K562 (cell line): ENCODE data around the gene PRDX6. TPM values are rescaled to one million over a fixed set of nuclear protein-coding genes. Genes with fewer than 3 reads are reported as not detected.

Source experiments
- ATAC-seq: fragments of 200-7000 bp; cut with Tn5 transposase; 3 replicates; pipeline ENCODE4 v1.9.1; 2020; ENCODE audit warnings: moderate library complexity
- BruUV-seq: library from RNA; stranded (reverse); fragments of 400-500 nt; replicated peaks from 2 replicates; lab custom pipeline; 2021; lab: Mats Ljungman, UMichigan
- CTCF ChIA-PET: fragments of 300-600 bp; formaldehyde crosslinking; extraction: SDS; loops from one replicate; lab custom pipeline; 2021; ENCODE audit warnings: low intra/inter-chr PET ratio; lab: Yijun Ruan, JAX
- POLR2A ChIA-PET: fragments of 300-600, 350-650 bp; sonication (Branson Sonifier 250); formaldehyde crosslinking; extraction: SDS; loops from one replicate; lab custom pipeline; 2021; ENCODE audit warnings: antibody characterized with exemption, inconsistent platforms; lab: Yijun Ruan, JAX
- DNase-seq, 4 experiments: peaks; one replicate each; pipeline versions ENCODE4 v3.0.0 to v3.0.0-alpha.2; 2011 to 2018; ENCODE audit warnings: low spot score in 3 of 4, mixed read lengths in 3 of 4; ENCODE audit errors: extremely low read depth in 1 of 4
- FAIRE-seq: peaks from 2 replicates; lab custom pipeline; 2011; peaks lifted over from hg19 to GRCh38; lab: Jason Lieb, UNC
- H2AFZ ChIP-seq: 2 replicates; pipeline ENCODE4 v1.6.0; 2011; ENCODE audit warnings: low read depth, low read length, control low read depth, inconsistent platforms
- H3K27ac ChIP-seq: fragments of 200-600 bp; 3 replicates; pipeline ENCODE4 v1.8.0; 2011; ENCODE audit warnings: low read depth, mild to moderate bottlenecking, control low read depth, inconsistent platforms, low read length, moderate library complexity, mixed read lengths; ENCODE audit errors: extremely low read depth
- H3K27me3 ChIP-seq, 2 experiments: fragments of 300-600 bp in 1 of 2; 2 replicates in 1 of 2; 3 replicates in 1 of 2; pipeline versions ENCODE4 v1.6.0 to v1.8.0; 2011; ENCODE audit warnings: inconsistent platforms in 2 of 2, low read length in 2 of 2, mild to moderate bottlenecking in 1 of 2, mixed read lengths in 1 of 2, moderate library complexity in 1 of 2; ENCODE audit not compliant: control insufficient read depth in 2 of 2, insufficient read depth in 2 of 2
- H3K36me3 ChIP-seq: fragments of 300-600 bp; 3 replicates; pipeline ENCODE4 v1.8.0; 2011; ENCODE audit warnings: mild to moderate bottlenecking, low read length, inconsistent platforms; ENCODE audit not compliant: control insufficient read depth, insufficient read depth
- H3K4me1 ChIP-seq, 2 experiments: fragments of 200-600 bp in 1 of 2; replicated peaks in 1 of 2; 2 replicates in 1 of 2; 3 replicates in 1 of 2; pipeline versions ENCODE4 v1.5.1 to v1.8.0; 2011; ENCODE audit warnings: inconsistent platforms in 2 of 2, low read length in 2 of 2, mild to moderate bottlenecking in 1 of 2, mixed read lengths in 1 of 2, moderate library complexity in 1 of 2; ENCODE audit not compliant: control insufficient read depth in 2 of 2, insufficient read depth in 2 of 2
- H3K4me2 ChIP-seq: 2 replicates; pipeline ENCODE4 v1.6.1; 2011; ENCODE audit warnings: low read length, control low read depth, inconsistent platforms, mixed read lengths; ENCODE audit not compliant: insufficient read depth
- H3K4me3 ChIP-seq: fragments of 200-600 bp; sonication (generic), shearing (Covaris generic); 2 replicates; pipeline ENCODE4 v1.5.1; 2016; ENCODE audit warnings: control low read depth, inconsistent platforms
- H3K79me2 ChIP-seq: fragments of 200-600 bp; 3 replicates; pipeline ENCODE4 v1.8.0; 2011; ENCODE audit warnings: low read length, inconsistent platforms; ENCODE audit not compliant: control insufficient read depth, insufficient read depth
- H3K9ac ChIP-seq, 2 experiments: 2 replicates each; pipeline versions ENCODE4 v1.6.0 to v1.6.1; 2011; ENCODE audit warnings: low read depth in 2 of 2, low read length in 2 of 2, control low read depth in 1 of 2, inconsistent platforms in 1 of 2, mild to moderate bottlenecking in 1 of 2, mixed read lengths in 1 of 2; ENCODE audit not compliant: insufficient read depth in 1 of 2
- H3K9me1 ChIP-seq: one replicate; pipeline ENCODE4 v1.6.0; 2011; ENCODE audit warnings: inconsistent platforms, mild to moderate bottlenecking, low read length, moderate library complexity; ENCODE audit not compliant: control insufficient read depth, insufficient read depth
- H3K9me3 ChIP-seq: replicated peaks from 2 replicates; pipeline ENCODE4 v1.5.1; 2011; ENCODE audit warnings: low read depth, low read length, inconsistent platforms; ENCODE audit not compliant: control insufficient read depth, insufficient read depth
- H4K20me1 ChIP-seq: replicated peaks from 2 replicates; pipeline ENCODE4 v1.6.1; 2011; ENCODE audit warnings: low read length, inconsistent platforms, mixed read lengths; ENCODE audit not compliant: control insufficient read depth, insufficient read depth
- CC2D1A ChIP-seq: fragments of 450-650 bp; IDR thresholded peaks from 2 replicates; pipeline ENCODE4 v1.6.1; 2017; ENCODE audit warnings: mild to moderate bottlenecking
- ELF4 ChIP-seq: fragments of 450-650 bp; formaldehyde crosslinking; IDR thresholded peaks from 2 replicates; pipeline ENCODE4 v1.4.0; 2022; ENCODE audit warnings: missing genetic modification characterization
- HES1 ChIP-seq: fragments of 450-650 bp; IDR thresholded peaks from 2 replicates; pipeline ENCODE4 v1.6.1; 2016; ENCODE audit warnings: low read depth, mild to moderate bottlenecking, moderate library complexity
- HMGXB4 ChIP-seq: sonication (generic); formaldehyde crosslinking; IDR thresholded peaks from 2 replicates; pipeline ENCODE4 v1.8.1; 2023; ENCODE audit warnings: mild to moderate bottlenecking, missing genetic modification reagents
- MCM2 ChIP-seq: fragments of 450-650 bp; IDR thresholded peaks from 2 replicates; pipeline ENCODE4 v1.6.1; 2017; ENCODE audit warnings: low read depth, mild to moderate bottlenecking
- MEIS2 ChIP-seq: fragments of 450-650 bp; IDR thresholded peaks from 2 replicates; pipeline ENCODE4 v1.6.1; 2014; ENCODE audit warnings: mild to moderate bottlenecking; ENCODE audit not compliant: partially characterized antibody
- MTA3 ChIP-seq: fragments of 450-650 bp; formaldehyde crosslinking; IDR thresholded peaks from 2 replicates; pipeline ENCODE4 v1.6.1; 2017; ENCODE audit warnings: mild to moderate bottlenecking, borderline replicate concordance
- MYBL2 ChIP-seq, 2 experiments: fragments of 450-650 bp in 1 of 2; sonication (generic) in 1 of 2; formaldehyde crosslinking in 1 of 2; IDR thresholded peaks; 2 replicates each; pipeline versions ENCODE4 v1.6.1 to v1.8.1; 2017 to 2022; ENCODE audit warnings: borderline replicate concordance in 1 of 2, inconsistent platforms in 1 of 2, low read depth in 1 of 2, mild to moderate bottlenecking in 1 of 2, missing genetic modification reagents in 1 of 2, moderate library complexity in 1 of 2
- NFATC3 ChIP-seq: fragments of 450-650 bp; IDR thresholded peaks from 2 replicates; pipeline ENCODE4 v1.6.1; 2017; ENCODE audit warnings: mild to moderate bottlenecking
- POLR2AphosphoS5 ChIP-seq: IDR thresholded peaks from 2 replicates; pipeline ENCODE4 v1.6.1; 2011; ENCODE audit warnings: mild to moderate bottlenecking, low read depth, low read length, moderate library complexity; ENCODE audit not compliant: control insufficient read depth, insufficient read depth
- SNIP1 ChIP-seq: fragments of 450-650 bp; IDR thresholded peaks from 2 replicates; pipeline ENCODE4 v1.7.1; 2017; ENCODE audit warnings: low read depth, mild to moderate bottlenecking
- SP2 ChIP-seq: IDR thresholded peaks from 2 replicates; pipeline ENCODE4 v1.6.1; 2011; ENCODE audit warnings: mild to moderate bottlenecking, low read depth, low read length, moderate library complexity; ENCODE audit not compliant: poor library complexity, severe bottlenecking; ENCODE audit errors: extremely low read depth
- ZBTB33 ChIP-seq: sonication (generic); formaldehyde crosslinking; IDR thresholded peaks from 2 replicates; pipeline ENCODE4 v1.8.1; 2023; ENCODE audit warnings: mild to moderate bottlenecking, missing genetic modification reagents
- ZNF224 ChIP-seq: sonication (generic); formaldehyde crosslinking; IDR thresholded peaks from 2 replicates; pipeline ENCODE4 v1.8.0; 2022; ENCODE audit warnings: mild to moderate bottlenecking, missing genetic modification reagents
- ZSCAN32 ChIP-seq: fragments of 450-650 bp; formaldehyde crosslinking; IDR thresholded peaks from 2 replicates; pipeline ENCODE4 v1.4.0; 2020; ENCODE audit warnings: mild to moderate bottlenecking, moderate library complexity
- WGBS: fragments of 100-300 bp; shearing (Covaris generic); methylation state at CpG from one replicate; pipeline ENCODE4 v1.1.6; 2016; ENCODE audit warnings: low coverage, mixed read lengths; ENCODE audit not compliant: insufficient coverage; ENCODE audit errors: missing lambda C conversion rate; 5-methylcytosine and 5-hydroxymethylcytosine counted together
- in situ Hi-C: fragments of 300-500 bp; cut with MboI; formaldehyde crosslinking; loops from 4 replicates; pipeline ENCODE4 v1.15.0; 2018; ENCODE audit warnings: inconsistent platforms, mixed read lengths
- intact Hi-C: fragments of 100-400 bp; cut with micrococcal nuclease; formaldehyde crosslinking; loops from 2 replicates; pipeline ENCODE4 v1.14.2; 2022
- polyA plus RNA-seq, 8 experiments: library from polyadenylated mRNA; depleted of rRNA in 4 of 8; stranded (reverse) in 5 of 8; unstranded in 3 of 8; fragments of >200 nt; fragmentation: Nextera tagmentation in 2 of 8; fragmentation: Illumina TruSeq in 1 of 8; extraction: Ambion mirVana in 2 of 8; extraction: Trizol in 1 of 8; gene quantifications; 2 replicates each; pipeline versions ENCODE4 v1.2.1 to v1.2.3, GENCODE V29; 2011 to 2014; ENCODE audit warnings: inconsistent platforms in 1 of 8, missing spikeins in 1 of 8
- total RNA-seq, 7 experiments: library from RNA; depleted of rRNA in 6 of 7; stranded (reverse); fragments of >200 nt in 6 of 7; fragmentation: Illumina TruSeq in 2 of 7; extraction: Trizol in 2 of 7; gene quantifications; 2 replicates each; pipeline versions ENCODE4 v1.2.1 to v1.2.3, GENCODE V29; 2011 to 2021; ENCODE audit warnings: low replicate concordance in 1 of 7
- TF ChIP-seq, protein P1 (sequence below): sonication (generic); formaldehyde crosslinking; IDR thresholded peaks from 2 replicates; pipeline ENCODE4 v1.5.0; 2020; ENCODE audit warnings: missing genetic modification reagents
- TF ChIP-seq, protein P2 (sequence below), 2 experiments: fragments of 450-650 bp; IDR thresholded peaks; 2 replicates each; pipeline ENCODE4 v1.6.1; 2016

The PRDX6 gene
- total and polyA plus RNA-seq, 9 of the 15 experiments (the other 6 are each of a cell fraction or from before 2014, with no cell fraction given): 277 to 1,082 (median 610) TPM

- Histone ChIP-seq H3K79me2 (peaks cover 42% of the 10 kb centered on the region), H3K27me3 (no peaks in the 10 kb centered on the region), H4K20me1 (no peaks in the 10 kb centered on the region), H3K9me1 (no peaks in the 10 kb centered on the region), H3K4me2 (no peak overlapping the region), H3K4me3 (no peak overlapping the region), H3K27ac (no peak overlapping the region), H3K9me3 (no peaks in the 10 kb centered on the region), H3K9ac (no peak overlapping the region), H2AFZ (no peak overlapping the region), H3K4me1 (peaks cover 0 to 11% of the 10 kb centered on the region in 2 experiments; a peak in 2 of 5 replicates), H3K36me3 (peaks cover 98% of the 10 kb centered on the region)
- no peak for FAIRE-seq
- intact Hi-C loops (no loop called here), in situ Hi-C loops (no loop called here)
- BruUV-seq: no TSS peak
- no peak for ATAC-seq
- POLR2A ChIA-PET: no interaction called here
- WGBS: 87% methylated on average over 2 of the region's 2 CpGs
- no peak for DNase-seq
- CTCF ChIA-PET: interaction anchor here (0.7 kb wide), 1 partner anchor 53 kb away, joined by 3 read pairs; no protein-coding TSS in a partner anchor
- TF ChIP-seq CC2D1A: no peak
- TF ChIP-seq, protein P1, sequence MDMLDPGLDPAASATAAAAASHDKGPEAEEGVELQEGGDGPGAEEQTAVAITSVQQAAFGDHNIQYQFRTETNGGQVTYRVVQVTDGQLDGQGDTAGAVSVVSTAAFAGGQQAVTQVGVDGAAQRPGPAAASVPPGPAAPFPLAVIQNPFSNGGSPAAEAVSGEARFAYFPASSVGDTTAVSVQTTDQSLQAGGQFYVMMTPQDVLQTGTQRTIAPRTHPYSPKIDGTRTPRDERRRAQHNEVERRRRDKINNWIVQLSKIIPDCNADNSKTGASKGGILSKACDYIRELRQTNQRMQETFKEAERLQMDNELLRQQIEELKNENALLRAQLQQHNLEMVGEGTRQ (CRISPR knock-in tag): no peak
- TF ChIP-seq POLR2AphosphoS5: no peak
- TF ChIP-seq, protein P2, sequence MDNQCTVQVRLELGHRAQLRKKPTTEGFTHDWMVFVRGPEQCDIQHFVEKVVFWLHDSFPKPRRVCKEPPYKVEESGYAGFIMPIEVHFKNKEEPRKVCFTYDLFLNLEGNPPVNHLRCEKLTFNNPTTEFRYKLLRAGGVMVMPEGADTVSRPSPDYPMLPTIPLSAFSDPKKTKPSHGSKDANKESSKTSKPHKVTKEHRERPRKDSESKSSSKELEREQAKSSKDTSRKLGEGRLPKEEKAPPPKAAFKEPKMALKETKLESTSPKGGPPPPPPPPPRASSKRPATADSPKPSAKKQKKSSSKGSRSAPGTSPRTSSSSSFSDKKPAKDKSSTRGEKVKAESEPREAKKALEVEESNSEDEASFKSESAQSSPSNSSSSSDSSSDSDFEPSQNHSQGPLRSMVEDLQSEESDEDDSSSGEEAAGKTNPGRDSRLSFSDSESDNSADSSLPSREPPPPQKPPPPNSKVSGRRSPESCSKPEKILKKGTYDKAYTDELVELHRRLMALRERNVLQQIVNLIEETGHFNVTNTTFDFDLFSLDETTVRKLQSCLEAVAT (IDR thresholded peaks at IDR 0.05): no peak
- TF ChIP-seq ZBTB33 (CRISPR knock-in tag): no peak
- no peak for TF ChIP-seq ELF4 (CRISPR knock-in tag)
- TF ChIP-seq HES1: no peak
- no peak for TF ChIP-seq ZSCAN32 (CRISPR knock-in tag)
- no peak for TF ChIP-seq HMGXB4 (CRISPR knock-in tag)
- TF ChIP-seq SP2: no peak
- no peak for TF ChIP-seq NFATC3
- TF ChIP-seq MEIS2: no peak
- TF ChIP-seq ZNF224 (CRISPR knock-in tag): no peak
- TF ChIP-seq SNIP1: no peak
- TF ChIP-seq MTA3: no peak
- no peak for TF ChIP-seq MYBL2 (IDR thresholded peaks at IDR 0.05; ENCODE audit: low read depth)
- no peak for TF ChIP-seq MYBL2 (CRISPR knock-in tag; IDR thresholded peaks at IDR 0.05; ENCODE audit: borderline replicate concordance)
- TF ChIP-seq MCM2: no peak
Measured at GRCh38 chr1:173484276-173484675, 7.1 kb downstream of the PRDX6 start.
